NT2/D1 (cell line): Measurements from ENCODE around the gene RBKS.

Source experiments
- SUZ12 ChIP-seq: IDR thresholded peaks from 2 replicates; pipeline ENCODE4 v1.6.1; 2011; ENCODE audit not compliant: insufficient read length, insufficient read depth; ENCODE audit errors: extremely low read depth
- YY1 ChIP-seq: IDR thresholded peaks from 2 replicates; pipeline ENCODE4 v1.6.1; 2011; ENCODE audit not compliant: insufficient read length, insufficient read depth

GRCh38 chr2:27763907-27764267 lies 126.3 kb downstream of the RBKS start:
- no peak for TF ChIP-seq YY1
- no peak for TF ChIP-seq SUZ12
